Measurements from ENCODE around the gene DOP1A. TPM values are rescaled to one million over a fixed set of nuclear protein-coding genes. Genes with fewer than 3 reads are reported as not detected.
A peak's percentile ranks its signal among the peaks of the same experiment; 100 is the strongest.

The DOP1A gene
- total RNA-seq, 1 experiment from 2014 or later: 17.0 TPM

DNA sequence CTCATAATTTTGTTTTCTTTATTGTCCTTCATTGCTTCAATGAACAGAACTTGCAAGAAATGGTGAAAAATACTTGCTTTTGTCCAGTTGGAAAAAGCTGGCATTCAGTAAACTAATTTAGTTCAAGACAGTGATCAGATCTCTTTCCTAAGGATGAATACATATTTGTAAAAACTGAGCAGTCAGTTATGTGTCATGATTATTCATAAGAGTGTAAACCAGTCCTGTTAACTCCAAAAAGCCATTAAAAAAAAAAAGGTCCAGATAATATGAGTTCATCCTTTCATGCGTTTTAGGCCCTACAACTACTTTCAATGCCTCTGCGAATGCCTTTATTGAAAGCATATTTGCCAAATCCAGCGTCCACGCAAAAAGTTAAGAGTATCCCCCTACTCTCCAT lies 125.0 kb downstream of the DOP1A start:
- Histone ChIP-seq H2BK12ac (ENCODE audit: insufficient read length, low read depth, low read length) (no peak overlapping the region), H3K23ac (ENCODE audit: insufficient read length, low read depth, low read length) (no peak overlapping the region), H4K91ac (ENCODE audit: insufficient read length, low read depth, low read length) (no peak overlapping the region), H3K9me3 (ENCODE audit: control insufficient read depth, low read depth, low read length) (no peaks in the 10 kb centered on the region), H3K56ac (ENCODE audit: insufficient read length, low read depth, low read length) (no peak overlapping the region), H3K27me3 (ENCODE audit: insufficient read depth, low read length) (no peaks in the 10 kb centered on the region), H2BK120ac (ENCODE audit: low read depth, low read length, poor library complexity, severe bottlenecking) (no peak overlapping the region), H3T11ph (ENCODE audit: low read length) (no peak overlapping the region), H4K5ac (ENCODE audit: insufficient read length, low read depth, low read length) (no peak overlapping the region), H3K79me2 (ENCODE audit: insufficient read depth, low read length) (peaks cover 3% of the 10 kb centered on the region; the same call in 1 of the 2 replicates), H2AFZ (ENCODE audit: low read length) (no peak overlapping the region), H2BK5ac (ENCODE audit: insufficient read length, low read length) (no peak overlapping the region), H3K23me2 (ENCODE audit: insufficient read length, low read depth, low read length, poor library complexity, severe bottlenecking) (peaks cover 8% of the 10 kb centered on the region), H2BK15ac (ENCODE audit: low read depth, low read length) (no peak overlapping the region), H3K27ac (ENCODE audit: insufficient read length, low read depth, low read length) (no peak overlapping the region), H4K20me1 (ENCODE audit: control insufficient read depth, insufficient read depth, insufficient read length) (no peaks in the 10 kb centered on the region), H4K8ac (replicated peaks; ENCODE audit: insufficient read length, low read depth, low read length) (no peak overlapping the region), H3K14ac (ENCODE audit: insufficient read depth, low read length) (no peak overlapping the region), H3K9ac (ENCODE audit: extremely low read depth, insufficient read length, low read length) (peak overlapping the region; percentile 55), H3K4me1 (ENCODE audit: insufficient read depth, low read length) (no peaks in the 10 kb centered on the region), H3K79me1 (ENCODE audit: insufficient read depth, low read depth, low read length, poor library complexity, severe bottlenecking) (no peaks in the 10 kb centered on the region), H2BK20ac (ENCODE audit: low read depth, low read length, poor library complexity, severe bottlenecking) (no peak overlapping the region), H3K4ac (ENCODE audit: low read depth, low read length) (no peak overlapping the region), H2AK5ac (ENCODE audit: insufficient read length, low read length) (no peak overlapping the region), H3K18ac (ENCODE audit: insufficient read length, low read depth, low read length) (no peak overlapping the region), H3K4me2 (ENCODE audit: insufficient read depth, insufficient read length, low read length) (peak overlapping the region; percentile 50)
- H3K27me3 Mint-ChIP-seq (ENCODE audit: low read depth): no peaks in the 10 kb centered on the region
- DNase-seq: no peak
- peaks cover 13 to 56% (median 45%) of the 10 kb centered on the region in 3 experiments for H3K36me3 Mint-ChIP-seq (ENCODE audit: insufficient read depth in 1 of 3, low read depth in 3 of 3)
- peaks cover 17 to 24% of the 10 kb centered on the region in 2 experiments for H3K4me1 Mint-ChIP-seq
- peak overlapping the region; percentile 98 for H3K4me3 Mint-ChIP-seq
- no CpG with 5 or more reads among the region's 4 CpGs for WGBS (ENCODE audit: extremely low coverage, insufficient read length, low lambda C conversion rate)
- H3K27ac Mint-ChIP-seq: peak overlapping the region in 2 of 3 experiments; percentile 96 to 98; a peak in 4 of 7 replicates
- H3K9me3 Mint-ChIP-seq: no peaks in the 10 kb centered on the region
- TF ChIP-seq, protein P1, sequence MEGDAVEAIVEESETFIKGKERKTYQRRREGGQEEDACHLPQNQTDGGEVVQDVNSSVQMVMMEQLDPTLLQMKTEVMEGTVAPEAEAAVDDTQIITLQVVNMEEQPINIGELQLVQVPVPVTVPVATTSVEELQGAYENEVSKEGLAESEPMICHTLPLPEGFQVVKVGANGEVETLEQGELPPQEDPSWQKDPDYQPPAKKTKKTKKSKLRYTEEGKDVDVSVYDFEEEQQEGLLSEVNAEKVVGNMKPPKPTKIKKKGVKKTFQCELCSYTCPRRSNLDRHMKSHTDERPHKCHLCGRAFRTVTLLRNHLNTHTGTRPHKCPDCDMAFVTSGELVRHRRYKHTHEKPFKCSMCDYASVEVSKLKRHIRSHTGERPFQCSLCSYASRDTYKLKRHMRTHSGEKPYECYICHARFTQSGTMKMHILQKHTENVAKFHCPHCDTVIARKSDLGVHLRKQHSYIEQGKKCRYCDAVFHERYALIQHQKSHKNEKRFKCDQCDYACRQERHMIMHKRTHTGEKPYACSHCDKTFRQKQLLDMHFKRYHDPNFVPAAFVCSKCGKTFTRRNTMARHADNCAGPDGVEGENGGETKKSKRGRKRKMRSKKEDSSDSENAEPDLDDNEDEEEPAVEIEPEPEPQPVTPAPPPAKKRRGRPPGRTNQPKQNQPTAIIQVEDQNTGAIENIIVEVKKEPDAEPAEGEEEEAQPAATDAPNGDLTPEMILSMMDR (conservative IDR thresholded peaks at IDR 0.05): no peak

Data from H9 (cell line).